Cardiac muscle cell (in vitro differentiated cells and primary cell): ENCODE measurements around the gene NPC1. TPM values are rescaled to one million over a fixed set of nuclear protein-coding genes. Genes with fewer than 3 reads are reported as not detected.

Experiments
- DNase-seq, 2 donors: peaks; one replicate each; pipeline versions ENCODE4 v3.0.0 to v3.0.0-alpha.2; 2010 to 2017; ENCODE audit warnings: low read depth in 1 of 2, low spot score in 1 of 2
- H3K27ac ChIP-seq: fragments of 200-600 bp; sonication (generic); 2 replicates; pipeline ENCODE4 v1.5.1; 2016
- H3K27me3 ChIP-seq: fragments of 200-600 bp; sonication (generic); 2 replicates; pipeline ENCODE4 v1.6.0; 2016; ENCODE audit warnings: control low read depth
- H3K36me3 ChIP-seq: fragments of 200-600 bp; sonication (generic); 2 replicates; pipeline ENCODE4 v1.5.1; 2016; ENCODE audit warnings: control low read depth
- H3K4me1 ChIP-seq: fragments of 200-600 bp; sonication (generic); 2 replicates; pipeline ENCODE4 v1.8.1; 2017; ENCODE audit warnings: low read depth, mild to moderate bottlenecking, mixed run types
- H3K4me3 ChIP-seq: fragments of 200-600 bp; sonication (generic); 2 replicates; pipeline ENCODE4 v1.5.1; 2016; ENCODE audit warnings: mild to moderate bottlenecking
- H3K9me3 ChIP-seq: fragments of 200-600 bp; sonication (generic); 2 replicates; pipeline ENCODE4 v1.5.1; 2017; ENCODE audit warnings: low read depth, mild to moderate bottlenecking, control low read depth
- CTCF ChIP-seq: IDR thresholded peaks from 2 replicates; pipeline ENCODE4 v1.5.1; 2012; ENCODE audit warnings: low read depth, mild to moderate bottlenecking, low read length
- polyA plus RNA-seq: library from polyadenylated mRNA; unstranded; fragments of >200 nt; fragmentation: Nextera tagmentation; extraction: Ambion mirVana; gene quantifications from 2 replicates; pipeline ENCODE4 v1.2.1, GENCODE V29; 2016
- total RNA-seq: library from RNA; depleted of rRNA; stranded (reverse); fragments of >200 nt; gene quantifications from 2 replicates; pipeline ENCODE4 v1.2.3, GENCODE V29; 2016

NPC1 gene
- total and polyA plus RNA-seq, 2 experiments from 2014 or later = 14.1 to 25.9 TPM

GRCh38 chr18:23585007-23585871 is 1.1 kb downstream of the NPC1 start:
- TF ChIP-seq CTCF = no peak
- peak overlapping the region; percentile 97 for H3K27ac ChIP-seq
- no peaks in the 10 kb centered on the region for H3K27me3 ChIP-seq
- peaks cover 11% of the 10 kb centered on the region for H3K4me1 ChIP-seq
- no peaks in the 10 kb centered on the region for H3K36me3 ChIP-seq
- peak overlapping the region; percentile 62 for H3K4me3 ChIP-seq
- H3K9me3 ChIP-seq = no peaks in the 10 kb centered on the region
- DNase-seq = peak; percentile 20 to 38

DNA sequence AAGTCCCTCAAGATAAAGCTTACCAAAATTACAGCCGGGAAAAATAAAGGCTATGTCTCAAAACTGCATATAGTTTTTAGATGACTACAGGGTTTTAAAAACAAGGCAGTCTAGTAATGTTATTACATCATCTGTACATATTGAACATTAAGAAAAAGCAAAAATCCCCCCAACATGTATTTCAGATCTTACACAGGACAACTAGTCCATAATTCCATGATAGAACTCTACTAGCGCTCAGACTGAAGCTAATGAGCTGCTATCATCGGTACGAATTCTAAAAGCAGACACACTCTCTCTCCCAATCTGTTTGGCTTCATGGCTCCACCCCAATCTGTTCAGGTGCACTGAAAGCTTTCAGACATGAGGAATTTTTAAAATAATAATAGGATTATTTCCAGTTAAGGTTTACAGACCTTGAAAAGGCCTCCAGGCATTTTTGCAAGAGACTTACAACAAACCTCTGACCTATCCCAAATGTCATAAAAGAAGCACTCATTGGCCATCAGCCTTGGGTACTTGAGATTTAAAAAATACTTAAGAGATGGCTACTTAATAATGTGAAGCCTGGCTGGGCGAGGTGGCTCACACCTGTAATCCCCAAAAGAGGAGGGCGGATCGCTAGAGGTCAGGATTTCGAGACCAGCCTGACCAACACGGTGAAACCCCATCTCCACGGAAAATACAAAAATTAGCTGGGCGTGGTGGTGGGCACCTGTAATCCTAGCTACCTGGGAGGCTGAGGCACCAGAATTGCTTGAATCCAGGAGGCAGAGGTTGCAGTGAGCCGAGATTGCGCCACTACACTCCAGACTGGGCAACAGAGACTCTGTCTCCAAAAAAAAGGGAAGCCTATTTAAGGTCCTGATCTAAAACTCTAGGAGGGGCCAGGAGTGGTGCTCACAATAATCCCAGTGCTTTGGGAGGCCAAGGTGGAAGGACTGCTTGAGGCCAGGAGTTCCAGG is 2.0 kb downstream of the NPC1 start:
- Histone ChIP-seq H3K4me1 (peaks cover 11% of the 10 kb centered on the region), H3K9me3 (no peaks in the 10 kb centered on the region), H3K27me3 (no peaks in the 10 kb centered on the region), H3K27ac (no peak overlapping the region), H3K4me3 (no peak overlapping the region), H3K36me3 (no peaks in the 10 kb centered on the region)
- TF ChIP-seq CTCF = no peak
- DNase-seq = no peak

GRCh38 chr18:23583071-23583865 is 3.0 kb downstream of the NPC1 start:
- Histone ChIP-seq H3K4me1 (peaks cover 11% of the 10 kb centered on the region), H3K27me3 (no peaks in the 10 kb centered on the region), H3K36me3 (no peaks in the 10 kb centered on the region), H3K9me3 (no peaks in the 10 kb centered on the region), H3K27ac (no peak overlapping the region), H3K4me3 (no peak overlapping the region)
- no peak for DNase-seq
- no peak for TF ChIP-seq CTCF

DNA sequence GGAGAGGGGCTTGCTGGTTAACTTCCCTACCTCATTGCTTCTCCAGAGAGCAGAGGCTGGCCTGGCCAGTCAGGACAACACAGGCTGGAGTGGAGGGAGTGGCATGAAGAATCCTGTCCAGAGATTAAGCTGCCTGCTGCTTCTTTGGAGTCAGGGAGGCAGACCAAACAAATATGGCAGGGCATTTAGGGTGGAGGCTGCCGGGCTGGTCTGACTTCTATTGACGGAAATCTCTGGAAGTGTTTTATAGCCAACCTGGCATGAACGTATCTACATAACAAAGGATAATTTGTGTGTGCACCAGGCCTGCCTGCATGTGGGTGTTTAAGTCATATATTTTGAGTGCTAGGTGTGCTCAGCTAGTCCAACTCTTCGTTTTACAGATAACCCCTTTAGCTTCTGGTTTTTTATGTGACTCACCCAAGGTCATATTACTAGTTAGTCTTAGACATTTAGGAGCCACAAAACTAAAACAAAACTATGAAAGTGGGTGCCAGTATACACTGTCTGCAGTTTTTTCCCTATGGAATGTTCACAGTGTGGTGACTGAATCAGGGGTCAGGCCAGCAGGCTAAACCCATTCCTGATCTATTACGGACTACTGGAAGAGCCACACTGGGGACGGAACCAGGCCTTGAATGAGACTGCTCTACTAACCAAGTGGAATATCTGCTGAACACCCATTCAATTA is 5.5 kb downstream of the NPC1 start:
- Histone ChIP-seq H3K36me3 (no peaks in the 10 kb centered on the region), H3K4me1 (peaks cover 11% of the 10 kb centered on the region), H3K4me3 (no peak overlapping the region), H3K9me3 (no peaks in the 10 kb centered on the region), H3K27ac (no peak overlapping the region), H3K27me3 (no peaks in the 10 kb centered on the region)
- no peak for DNase-seq
- TF ChIP-seq CTCF = no peak
